Type B pancreatic cell (in vitro differentiated cells): ENCODE data around the gene PSIP1. TPM values are rescaled to one million over a fixed set of nuclear protein-coding genes. Genes with fewer than 3 reads are reported as not detected.

ENCODE experiments used
- DNase-seq: peaks from one replicate; pipeline ENCODE4 v3.0.0; 2021; ENCODE audit warnings: mixed read lengths; ENCODE audit not compliant: unreplicated experiment; ENCODE audit errors: extremely low spot score
- H3K27ac Mint-ChIP-seq: 2 replicates; pipeline ENCODE4 v1.8.0; 2021; ENCODE audit warnings: mild to moderate bottlenecking, mixed read lengths
- H3K27me3 Mint-ChIP-seq: 2 replicates; pipeline ENCODE4 v1.8.0; 2021; ENCODE audit warnings: mixed read lengths
- H3K36me3 Mint-ChIP-seq: 2 replicates; pipeline ENCODE4 v1.8.0; 2021; ENCODE audit warnings: mixed read lengths
- H3K4me1 Mint-ChIP-seq: one replicate; pipeline ENCODE4 v1.8.0; 2021; ENCODE audit warnings: mixed read lengths; ENCODE audit not compliant: unreplicated experiment
- H3K4me3 Mint-ChIP-seq: 2 replicates; pipeline ENCODE4 v1.8.0; 2021; ENCODE audit warnings: mild to moderate bottlenecking, mixed read lengths
- H3K9me3 Mint-ChIP-seq: 2 replicates; pipeline ENCODE4 v1.8.0; 2021; ENCODE audit warnings: mixed read lengths
- CTCF ChIP-seq: fragments of 200-600 bp; sonication (generic); conservative IDR thresholded peaks from 2 replicates; pipeline ENCODE4 v1.5.0; 2021; ENCODE audit warnings: antibody characterized with exemption, mild to moderate bottlenecking
- long read RNA-seq: library from polyadenylated mRNA; unstranded; transcript quantifications from one replicate; pipeline ENCODE4 v2.0.0, GENCODE V29; 2020
- total RNA-seq: library from RNA; stranded (reverse); gene quantifications from 2 replicates; pipeline ENCODE4 v1.2.1, GENCODE V29; 2021; ENCODE audit warnings: low replicate concordance

The PSIP1 gene
- total RNA-seq, result 26.8 and 117 TPM in 2 replicates
- long read RNA-seq, partial matches to known transcripts, result 6 of 8 reads
- long read RNA-seq, other reads (novel, unspliced or antisense), result 2 of 8 reads

- Mint-ChIP-seq H3K27me3 (no peaks in the 10 kb centered on the region), H3K36me3 (peaks cover 18% of the 10 kb centered on the region), H3K27ac (peak within 1 kb of the TSS; percentile 99), H3K4me3 (peak within 1 kb of the TSS; percentile 98), H3K4me1 (peaks cover 30% of the 10 kb centered on the region), H3K9me3 (no peaks in the 10 kb centered on the region)
- peak; percentile 85 for DNase-seq
- TF ChIP-seq CTCF, result peak; percentile 41
These were observed at the start of gene PSIP1 for GRCh38 chr9:15510789-15511575. PSIP1 (minus strand) TSS chr9:15510970; CDS start chr9:15510188, 782 bp downstream.

- TF ChIP-seq CTCF, result no peak
- DNase-seq, result no peak
- Mint-ChIP-seq H3K4me3 (peak overlapping the region; percentile 97), H3K36me3 (peaks cover 4% of the 10 kb centered on the region), H3K4me1 (no peaks in the 10 kb centered on the region), H3K27me3 (no peaks in the 10 kb centered on the region), H3K27ac (peak overlapping the region; percentile 96), H3K9me3 (no peaks in the 10 kb centered on the region)
These were observed 42.7 kb upstream of the PSIP1 start for GRCh38 chr9:15553528-15553898.

- DNase-seq, result peak; percentile 94
- Mint-ChIP-seq H3K36me3 (no peaks in the 10 kb centered on the region), H3K27me3 (no peaks in the 10 kb centered on the region), H3K4me3 (peak within 1 kb of the TSS; percentile 97), H3K4me1 (no peaks in the 10 kb centered on the region), H3K27ac (peak within 1 kb of the TSS; percentile 96), H3K9me3 (no peaks in the 10 kb centered on the region)
- no peak for TF ChIP-seq CTCF
These were observed 42.1 kb upstream of the PSIP1 start, which contains the start of gene CCDC171 for GRCh38 chr9:15552636-15553527. CCDC171 (plus strand) TSS chr9:15553043; CDS start chr9:15564089, 11,046 bp downstream.

GRCh38 chr9:15549611-15550010 is 38.8 kb upstream of the PSIP1 start:
- no peaks in the 10 kb centered on the region for H3K27me3 Mint-ChIP-seq
- DNase-seq, result no peak
- no peak for TF ChIP-seq CTCF
- H3K4me1 Mint-ChIP-seq, result no peaks in the 10 kb centered on the region
- H3K4me3 Mint-ChIP-seq, result peak overlapping the region; percentile 26
- peaks cover 3% of the 10 kb centered on the region for H3K9me3 Mint-ChIP-seq
- no peak overlapping the region for H3K27ac Mint-ChIP-seq
- H3K36me3 Mint-ChIP-seq, result no peaks in the 10 kb centered on the region

- TF ChIP-seq CTCF, result no peak
- peaks cover 5% of the 10 kb centered on the region for H3K9me3 Mint-ChIP-seq
- DNase-seq, result no peak
- no peaks in the 10 kb centered on the region for H3K36me3 Mint-ChIP-seq
- H3K27me3 Mint-ChIP-seq, result no peaks in the 10 kb centered on the region
- H3K4me1 Mint-ChIP-seq, result peaks cover 6% of the 10 kb centered on the region
- H3K4me3 Mint-ChIP-seq, result no peak overlapping the region
- H3K27ac Mint-ChIP-seq, result no peak overlapping the region
These were observed 32.5 kb upstream of the PSIP1 start for GRCh38 chr9:15543047-15543813.
